HG02642 (cell line): Measurements from ENCODE around the gene P2RX2.

ENCODE experiments used
- ATAC-seq: cut with Tn5 transposase; IDR thresholded peaks from one replicate; pipeline ENCODE4 v1.9.1; 2021; ENCODE audit warnings: mild to moderate bottlenecking; ENCODE audit not compliant: unreplicated experiment, poor library complexity

P2RX2 gene

DNA sequence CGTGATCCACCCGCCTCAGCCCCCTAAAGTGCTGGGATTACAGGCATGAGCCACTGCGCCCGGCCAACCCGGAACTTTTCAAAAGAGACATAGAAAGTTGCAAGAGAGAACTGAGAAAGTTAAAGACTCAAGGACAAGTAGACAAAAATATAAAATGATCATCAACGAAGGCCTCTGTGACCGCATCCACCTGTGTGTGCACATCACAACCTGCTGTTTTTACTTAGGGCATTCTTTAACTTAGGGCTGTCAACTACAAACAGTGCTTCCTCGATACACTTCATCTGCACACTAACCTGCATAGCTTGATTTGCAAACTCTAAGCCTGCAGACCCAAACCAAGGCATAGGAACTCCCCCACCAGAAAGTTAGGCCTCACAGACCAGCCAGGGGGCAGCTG lies 14.8 kb downstream of the P2RX2 start:
- ATAC-seq: no peak

DNA sequence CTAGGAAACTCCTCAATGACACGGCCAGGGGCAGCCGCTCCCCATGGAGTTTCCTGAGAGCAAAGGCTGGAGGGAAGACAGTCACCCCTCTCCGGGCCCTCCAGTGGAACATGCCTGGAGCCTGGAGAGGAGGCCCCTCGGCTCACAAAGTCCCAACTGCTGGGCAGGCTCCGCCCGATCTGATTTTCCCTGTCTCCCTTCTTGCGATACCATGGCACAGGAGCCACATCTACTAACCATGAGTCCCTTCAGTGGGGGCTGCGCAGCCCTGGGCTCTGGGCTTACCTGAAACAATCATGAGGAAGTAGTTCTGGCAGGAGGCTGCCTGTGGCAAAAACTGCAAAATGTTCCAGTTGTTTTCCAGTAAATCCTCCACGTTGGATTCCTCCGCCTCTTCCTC lies 15.3 kb downstream of the P2RX2 start:
- ATAC-seq: no peak

DNA sequence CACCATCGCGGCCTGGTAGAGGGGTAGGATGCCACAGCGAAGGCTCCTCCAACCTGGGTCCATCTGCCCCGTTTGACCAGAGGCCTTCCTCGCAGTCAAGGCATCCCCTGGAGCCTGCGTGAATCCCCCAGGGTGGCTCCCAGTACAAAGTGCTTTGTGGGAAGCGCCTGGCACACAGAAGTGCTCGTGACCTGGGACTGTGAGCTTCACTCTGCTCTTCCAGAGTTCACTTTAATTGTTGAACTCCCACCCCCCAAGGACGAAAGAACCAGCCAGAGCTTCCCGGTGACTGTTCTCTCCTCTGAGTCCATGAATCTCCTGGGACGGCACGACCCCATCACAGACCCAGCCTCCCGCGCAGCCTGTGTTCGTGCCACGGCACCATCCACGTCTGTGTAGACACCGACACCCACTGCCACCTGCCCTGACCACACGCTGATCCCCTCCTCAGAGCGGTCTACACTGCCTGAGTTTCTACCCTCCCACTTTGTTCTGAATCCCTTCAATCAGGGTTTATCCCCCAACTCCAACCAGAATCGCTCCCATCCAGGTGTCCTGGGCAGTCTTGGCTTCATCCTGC lies 15.9 kb downstream of the P2RX2 start:
- ATAC-seq: no peak

- no peak for ATAC-seq
Measured at GRCh38 chr12:132635076-132635955, 16.7 kb downstream of the P2RX2 start.

DNA sequence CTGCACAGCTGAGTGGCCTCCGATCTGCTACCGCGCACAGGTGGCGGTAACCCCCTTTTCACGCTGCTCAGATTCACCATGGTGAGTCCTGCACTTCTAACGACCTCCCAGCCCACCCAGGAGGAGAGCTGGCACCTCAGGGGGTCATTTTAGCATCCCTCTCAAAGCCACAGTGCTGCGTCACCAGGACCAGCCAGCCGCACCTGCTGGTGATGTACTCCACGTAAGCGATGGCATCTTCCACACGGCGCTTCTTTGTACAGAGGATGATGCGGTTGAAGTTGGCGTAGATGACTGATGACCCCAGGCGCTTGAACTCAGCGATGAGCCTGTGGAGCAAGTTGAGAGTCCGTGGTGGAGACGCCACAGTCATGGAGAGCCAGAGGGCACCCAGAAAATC lies 19.2 kb downstream of the P2RX2 start:
- no peak for ATAC-seq

DNA sequence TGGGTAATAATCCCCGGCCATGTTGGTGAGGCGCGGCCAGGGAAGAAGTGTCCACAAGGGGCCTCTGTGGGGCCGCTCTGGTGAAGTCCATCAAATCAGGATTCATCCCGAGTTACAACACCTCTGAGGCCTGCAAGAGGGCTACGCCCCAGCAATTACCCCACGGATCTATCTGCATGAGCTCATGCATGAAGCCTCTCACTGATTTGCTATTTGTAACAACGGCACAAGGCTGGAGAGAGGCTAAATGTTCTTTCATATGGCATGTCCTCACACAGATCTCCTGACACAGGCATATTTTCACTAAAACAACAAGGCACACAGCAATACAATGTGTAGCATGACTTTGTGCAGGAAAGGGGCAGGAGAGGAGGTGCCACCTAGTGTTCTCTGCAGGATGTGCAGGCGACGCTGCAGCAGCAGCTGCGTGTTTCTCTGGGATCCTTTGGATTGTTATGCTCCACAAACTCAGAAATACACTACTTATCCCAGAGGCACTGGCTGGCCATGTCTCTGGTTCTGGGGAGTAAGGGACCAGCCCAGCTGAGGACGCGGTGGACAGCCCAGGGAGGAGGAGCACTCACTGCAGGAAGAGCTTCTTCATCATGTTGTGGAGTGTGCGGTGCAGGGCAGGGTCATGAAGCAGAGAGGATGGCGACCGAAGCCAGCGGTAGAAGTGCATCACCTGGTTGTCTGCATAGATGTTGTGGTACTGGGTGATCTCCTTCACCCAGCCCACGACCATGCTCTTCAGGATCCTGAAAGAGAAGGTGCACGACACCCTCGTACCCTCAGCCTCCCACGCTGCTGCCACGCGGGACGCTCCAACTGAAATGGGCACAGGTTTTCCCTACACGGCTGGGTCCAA lies 20.2 kb downstream of the P2RX2 start:
- no peak for ATAC-seq

GRCh38 chr12:132639956-132640520 lies 21.5 kb downstream of the P2RX2 start:
- no peak for ATAC-seq

GRCh38 chr12:132640936-132641335 lies 22.4 kb downstream of the P2RX2 start:
- no peak for ATAC-seq

- ATAC-seq: no peak
Measured at GRCh38 chr12:132641811-132642650, 23.5 kb downstream of the P2RX2 start.

GRCh38 chr12:132642846-132643835 lies 24.6 kb downstream of the P2RX2 start:
- ATAC-seq: no peak

DNA sequence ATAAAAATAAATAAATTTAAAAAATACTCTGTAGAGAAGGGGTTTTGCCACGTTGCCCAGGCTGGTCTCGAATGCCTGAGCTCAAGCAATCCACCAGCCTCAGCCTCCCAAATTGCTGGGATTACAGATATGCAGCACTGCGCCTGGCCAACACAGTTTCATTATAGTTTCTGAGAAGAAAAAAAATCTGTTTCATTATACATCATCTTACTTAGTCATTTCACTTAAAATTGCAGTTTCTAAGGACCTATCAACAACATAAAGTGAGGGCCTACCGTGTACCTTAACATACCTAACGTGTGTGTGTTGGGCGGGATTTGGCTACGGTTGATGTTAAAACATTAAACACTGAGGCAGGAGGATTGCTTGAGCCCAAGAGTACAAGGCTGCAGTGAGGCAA lies 28.3 kb downstream of the P2RX2 start:
- no peak for ATAC-seq

DNA sequence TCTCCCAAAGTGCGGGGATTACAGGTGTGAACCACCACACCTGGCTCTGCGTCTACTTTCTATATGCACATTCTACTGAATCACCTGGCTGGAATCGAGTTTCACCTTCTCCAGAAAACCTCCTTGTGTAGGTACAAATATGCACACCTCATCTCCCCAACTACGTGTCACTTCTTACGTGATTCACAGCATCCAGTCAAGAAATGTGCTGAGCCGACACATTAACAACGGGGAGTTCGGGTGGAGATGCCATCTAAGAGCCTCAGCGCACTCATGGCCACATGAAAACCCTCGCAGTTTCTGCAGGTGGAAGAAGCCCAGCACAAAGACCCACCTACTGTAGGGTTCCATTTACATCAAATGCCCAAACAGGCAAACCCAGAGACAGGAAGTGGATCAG lies 29.3 kb downstream of the P2RX2 start:
- ATAC-seq: no peak

DNA sequence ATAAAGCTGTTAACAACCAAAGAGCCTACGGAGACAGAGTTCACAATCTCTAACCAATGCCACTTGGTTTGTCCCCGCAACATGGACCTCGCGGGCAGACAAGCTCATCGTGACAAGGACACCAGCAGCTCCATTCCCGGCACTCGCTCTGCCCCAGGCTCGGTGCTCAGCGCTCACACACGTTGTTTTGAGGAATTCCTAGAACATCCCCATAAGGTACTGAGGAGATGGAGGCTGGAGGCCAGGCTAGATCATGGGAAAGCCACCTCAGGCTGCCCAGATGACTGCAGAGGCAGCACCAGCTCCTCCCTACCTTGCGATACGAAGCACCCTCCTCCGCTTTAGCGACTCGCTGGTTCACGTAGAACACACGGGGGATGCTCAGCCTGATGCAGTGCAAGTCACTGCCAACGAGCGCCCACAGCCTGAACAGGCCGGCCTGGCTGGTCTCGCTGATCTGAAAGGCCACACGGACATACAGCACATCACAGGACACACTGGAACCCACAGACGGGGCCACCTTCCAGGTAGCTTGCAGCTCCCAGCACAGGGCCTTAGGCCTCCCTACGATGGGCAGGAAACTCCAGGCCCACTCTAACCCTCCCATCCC lies 30.1 kb downstream of the P2RX2 start:
- ATAC-seq: no peak

GRCh38 chr12:132649226-132649945 lies 30.8 kb downstream of the P2RX2 start:
- ATAC-seq: no peak

DNA sequence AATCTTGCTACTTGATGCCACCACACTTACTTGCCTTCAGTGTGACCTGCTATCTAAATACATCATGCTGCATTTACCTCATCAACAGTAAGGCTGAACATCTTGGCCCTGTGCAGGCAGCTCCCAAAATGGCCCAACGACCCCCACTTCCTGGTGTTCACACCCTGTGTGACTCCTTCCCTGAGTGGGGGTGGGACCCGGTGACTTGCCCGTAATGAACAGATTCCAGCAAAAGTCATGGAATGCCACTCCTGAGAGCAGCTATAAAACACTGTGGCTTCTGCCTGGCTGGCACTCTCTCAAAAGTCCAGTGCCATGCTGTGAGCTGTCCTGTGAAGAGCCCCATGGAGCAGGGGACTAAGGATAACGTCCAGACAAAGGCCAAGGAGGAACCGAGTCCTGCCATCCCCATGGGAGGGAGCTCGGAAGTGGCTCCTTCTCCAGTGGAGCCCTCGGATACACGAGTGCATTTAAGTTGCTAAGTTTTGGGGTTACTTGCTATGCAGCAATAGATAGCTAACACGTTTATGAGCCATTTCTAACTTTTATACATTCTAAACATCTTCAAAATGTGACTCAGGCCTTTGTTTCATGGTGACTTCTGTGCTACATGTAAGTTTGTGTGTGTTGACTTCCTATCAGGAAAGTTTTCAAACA lies 33.0 kb downstream of the P2RX2 start:
- ATAC-seq: no peak

DNA sequence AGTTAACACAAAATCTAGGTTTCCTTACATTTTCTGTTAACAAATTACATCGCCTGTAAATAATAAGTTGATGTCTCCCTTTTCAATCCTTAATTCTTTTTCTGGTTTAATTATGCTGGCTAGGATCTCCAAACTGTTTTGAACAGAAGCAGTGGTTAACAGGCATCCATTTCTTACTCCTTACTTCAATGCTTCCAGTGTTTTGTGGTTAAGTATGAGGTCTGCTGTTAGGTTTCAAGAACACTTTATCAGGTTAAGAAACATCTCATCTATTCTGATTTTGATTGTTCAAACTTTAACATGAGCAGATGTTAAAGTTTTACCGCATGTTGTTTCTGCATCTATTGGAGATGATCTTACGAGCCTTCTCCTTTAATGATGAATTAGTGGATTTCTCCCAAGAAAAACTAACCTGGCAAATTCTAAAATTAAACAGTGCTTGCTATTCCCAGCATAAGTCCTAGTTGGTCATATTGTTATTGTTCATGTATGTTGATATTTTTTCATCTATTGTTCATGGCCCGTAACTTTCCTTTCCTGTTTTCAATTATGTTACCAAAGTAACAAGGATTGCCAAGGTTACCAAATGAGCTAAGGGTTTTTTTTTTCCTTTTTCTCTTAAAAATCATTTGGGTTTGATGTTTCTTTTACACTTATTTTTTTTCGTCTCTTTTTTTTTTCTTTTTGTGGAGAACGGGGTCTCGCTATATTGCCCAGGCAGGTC lies 35.2 kb downstream of the P2RX2 start:
- ATAC-seq: no peak
